K562 (cell line): ENCODE measurements around the gene TPD52L1. TPM values are rescaled to one million over a fixed set of nuclear protein-coding genes. Genes with fewer than 3 reads are reported as not detected.
A peak's percentile ranks its signal among the peaks of the same experiment; 100 is the strongest.

ENCODE experiments used
- ARID4B ChIP-seq: sonication (generic); formaldehyde crosslinking; IDR thresholded peaks from 2 replicates; pipeline ENCODE4 v1.8.0; 2022; ENCODE audit warnings: mild to moderate bottlenecking, missing genetic modification reagents
- ESRRB ChIP-seq: fragments of 250-450 bp; sonication (Bioruptor Pico); IDR thresholded peaks from 2 replicates; pipeline ENCODE4 v1.5.0; 2020; ENCODE audit warnings: mild to moderate bottlenecking, moderate library complexity, borderline replicate concordance
- ETV6 ChIP-seq, 3 experiments: fragments of 150-350 bp in 1 of 3; sonication (generic) in 1 of 3; formaldehyde crosslinking in 1 of 3; IDR thresholded peaks; 2 replicates each; pipeline versions ENCODE4 v1.6.1 to v1.8.0; 2014 to 2022; ENCODE audit warnings: borderline replicate concordance in 2 of 3, low read depth in 2 of 3, antibody characterized with exemption in 1 of 3, low read length in 1 of 3, mild to moderate bottlenecking in 1 of 3, missing genetic modification reagents in 1 of 3
- EZH2 ChIP-seq: IDR thresholded peaks from 2 replicates; pipeline ENCODE4 v1.6.1; 2012; ENCODE audit warnings: low read depth, mild to moderate bottlenecking, inconsistent platforms, low read length, borderline replicate concordance
- HDAC1 ChIP-seq, 2 experiments: fragments of 450-650 bp; IDR thresholded peaks; 2 replicates each; pipeline ENCODE4 v1.6.1; 2016 to 2017; ENCODE audit warnings: inconsistent platforms in 1 of 2, mild to moderate bottlenecking in 1 of 2, moderate library complexity in 1 of 2
- HES1 ChIP-seq: fragments of 450-650 bp; IDR thresholded peaks from 2 replicates; pipeline ENCODE4 v1.6.1; 2016; ENCODE audit warnings: low read depth, mild to moderate bottlenecking, moderate library complexity
- HMBOX1 ChIP-seq: sonication (generic); IDR thresholded peaks from 2 replicates; pipeline ENCODE4 v1.6.1; 2016
- HMGN3 ChIP-seq: IDR thresholded peaks from 2 replicates; pipeline ENCODE4 v1.6.1; 2011; ENCODE audit warnings: borderline replicate concordance, low read depth, mild to moderate bottlenecking, mixed read lengths, low read length; ENCODE audit not compliant: insufficient read length; ENCODE audit errors: extremely low read depth
- KDM1A ChIP-seq, 2 experiments: fragments of 450-650 bp; IDR thresholded peaks; 2 replicates each; pipeline ENCODE4 v1.6.1; 2016; ENCODE audit warnings: mild to moderate bottlenecking in 2 of 2
- MAFK ChIP-seq: IDR thresholded peaks from 2 replicates; pipeline ENCODE4 v1.6.1; 2011; ENCODE audit warnings: low read length, improper control_type of control experiment
- MTA3 ChIP-seq: fragments of 450-650 bp; formaldehyde crosslinking; IDR thresholded peaks from 2 replicates; pipeline ENCODE4 v1.6.1; 2017; ENCODE audit warnings: mild to moderate bottlenecking, borderline replicate concordance
- NCOA2 ChIP-seq, 2 experiments: fragments of 450-650 bp; IDR thresholded peaks; 2 replicates each; pipeline ENCODE4 v1.6.1; 2018; ENCODE audit warnings: mild to moderate bottlenecking in 2 of 2, moderate library complexity in 1 of 2; ENCODE audit not compliant: partially characterized antibody in 2 of 2
- NFRKB ChIP-seq: fragments of 450-650 bp; IDR thresholded peaks from 2 replicates; pipeline ENCODE4 v1.6.1; 2016; ENCODE audit warnings: low read depth
- NR2C1 ChIP-seq, 2 experiments: fragments of 450-650 bp; IDR thresholded peaks; 2 replicates each; pipeline ENCODE4 v1.6.1; 2017; ENCODE audit warnings: mild to moderate bottlenecking in 2 of 2, antibody characterized with exemption in 1 of 2, inconsistent platforms in 1 of 2, missing compliant biosample characterization in 1 of 2, missing genetic modification characterization in 1 of 2
- NR2C2 ChIP-seq, 2 experiments: fragments of 200-800 bp in 1 of 2; sonication (Bioruptor generic) in 1 of 2; sonication (generic) in 1 of 2; formaldehyde crosslinking in 1 of 2; IDR thresholded peaks; 2 replicates each; pipeline versions ENCODE4 v1.6.1 to v1.8.0; 2016 to 2022; ENCODE audit warnings: mild to moderate bottlenecking in 1 of 2, missing compliant biosample characterization in 1 of 2, missing genetic modification characterization in 1 of 2, missing genetic modification reagents in 1 of 2
- PKNOX1 ChIP-seq: fragments of 450-650 bp; IDR thresholded peaks from 2 replicates; pipeline ENCODE4 v1.6.1; 2016
- POLR2A ChIP-seq: fragments of 450-650 bp; conservative IDR thresholded peaks from 2 replicates; pipeline ENCODE4 v1.6.1; 2016
- ZNF253 ChIP-seq: fragments of 250-450 bp; sonication (Bioruptor Pico); conservative IDR thresholded peaks from 2 replicates; pipeline ENCODE4 v1.6.1; 2021; ENCODE audit warnings: mild to moderate bottlenecking
- ZNF316 ChIP-seq: fragments of 450-650 bp; IDR thresholded peaks from 2 replicates; pipeline ENCODE4 v1.6.1; 2016
- polyA plus RNA-seq, 8 experiments: library from polyadenylated mRNA; depleted of rRNA in 4 of 8; stranded (reverse) in 5 of 8; unstranded in 3 of 8; fragments of >200 nt; fragmentation: Nextera tagmentation in 2 of 8; fragmentation: Illumina TruSeq in 1 of 8; extraction: Ambion mirVana in 2 of 8; extraction: Trizol in 1 of 8; gene quantifications; 2 replicates each; pipeline versions ENCODE4 v1.2.1 to v1.2.3, GENCODE V29; 2011 to 2014; ENCODE audit warnings: inconsistent platforms in 1 of 8, missing spikeins in 1 of 8
- total RNA-seq, 7 experiments: library from RNA; depleted of rRNA in 6 of 7; stranded (reverse); fragments of >200 nt in 6 of 7; fragmentation: Illumina TruSeq in 2 of 7; extraction: Trizol in 2 of 7; gene quantifications; 2 replicates each; pipeline versions ENCODE4 v1.2.1 to v1.2.3, GENCODE V29; 2011 to 2021; ENCODE audit warnings: low replicate concordance in 1 of 7
- TF ChIP-seq, protein P1 (sequence below): fragments of 250-450 bp; sonication (Bioruptor Pico); IDR thresholded peaks from 2 replicates; pipeline ENCODE4 v1.5.0; 2021

Gene TPD52L1
- total and polyA plus RNA-seq, 9 of the 15 experiments (the other 6 are each of a cell fraction or from before 2014, with no cell fraction given) = 12.9 to 149 (median 75.7) TPM

DNA sequence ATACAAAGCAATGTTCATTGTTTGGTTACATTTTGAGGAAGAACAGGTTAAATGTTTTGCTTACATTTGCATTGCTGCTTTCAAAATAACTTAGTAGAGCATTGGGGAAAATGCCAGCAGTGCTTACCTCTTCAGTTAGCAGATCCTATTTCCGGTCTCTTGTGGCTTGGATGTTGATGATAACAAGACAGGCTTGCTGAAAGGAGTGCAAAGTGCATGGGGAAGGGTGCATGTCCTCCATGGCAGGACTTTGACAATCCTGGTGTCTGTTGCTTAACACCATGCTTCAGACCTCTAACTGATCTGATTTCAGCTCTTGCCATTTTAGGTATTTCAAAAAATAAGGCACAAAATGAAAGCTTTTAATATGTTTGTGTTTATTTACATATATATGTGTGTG is 21.1 kb downstream of the TPD52L1 start (continued):
- TF ChIP-seq NCOA2 (IDR thresholded peaks at IDR 0.05; ENCODE audit: partially characterized antibody in 2 of 2) (no peak), ARID4B (CRISPR knock-in tag) (no peak), KDM1A (IDR thresholded peaks at IDR 0.05) (no peak), HES1 (no peak), NR2C1 (IDR thresholded peaks at IDR 0.05) (0 out of 2 replicates have a peak, but pooled peaks have one; percentile 35), NR2C1 (tag; IDR thresholded peaks at IDR 0.05) (peak; percentile 84), ESRRB (no peak), HDAC1 (IDR thresholded peaks at IDR 0.05) (no peak), PKNOX1 (0 out of 2 replicates have a peak, but pooled peaks have one; percentile 14), HMBOX1 (peak; percentile 52; the same call in 1 of the 2 replicates), POLR2A (no peak), MTA3 (no peak), ZNF253 (CRISPR knock-in tag) (no peak), ZNF316 (no peak), ETV6 (IDR thresholded peaks at IDR 0.05; ENCODE audit: borderline replicate concordance in 1 of 2, low read depth in 2 of 2, low read length in 1 of 2) (no peak), ETV6 (CRISPR knock-in tag; IDR thresholded peaks at IDR 0.05; ENCODE audit: borderline replicate concordance) (no peak), NFRKB (no peak), HMGN3 (no peak), NR2C2 (CRISPR knock-in tag; IDR thresholded peaks at IDR 0.05) (no peak), NR2C2 (tag; IDR thresholded peaks at IDR 0.05) (peak; percentile 84), MAFK (no peak), EZH2 (no peak)
- TF ChIP-seq, protein P1, sequence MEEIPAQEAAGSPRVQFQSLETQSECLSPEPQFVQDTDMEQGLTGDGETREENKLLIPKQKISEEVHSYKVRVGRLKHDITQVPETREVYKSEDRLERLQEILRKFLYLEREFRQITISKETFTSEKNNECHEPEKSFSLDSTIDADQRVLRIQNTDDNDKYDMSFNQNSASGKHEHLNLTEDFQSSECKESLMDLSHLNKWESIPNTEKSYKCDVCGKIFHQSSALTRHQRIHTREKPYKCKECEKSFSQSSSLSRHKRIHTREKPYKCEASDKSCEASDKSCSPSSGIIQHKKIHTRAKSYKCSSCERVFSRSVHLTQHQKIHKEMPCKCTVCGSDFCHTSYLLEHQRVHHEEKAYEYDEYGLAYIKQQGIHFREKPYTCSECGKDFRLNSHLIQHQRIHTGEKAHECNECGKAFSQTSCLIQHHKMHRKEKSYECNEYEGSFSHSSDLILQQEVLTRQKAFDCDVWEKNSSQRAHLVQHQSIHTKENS (CRISPR knock-in tag) = no peak
